Smooth muscle cell (in vitro differentiated cells): ENCODE data around the gene ACER1. TPM values are rescaled to one million over a fixed set of nuclear protein-coding genes. Genes with fewer than 3 reads are reported as not detected.

Experiments used
- DNase-seq: peaks from one replicate; lab custom pipeline; 2025; ENCODE audit not compliant: unreplicated experiment; lab: John Stamatoyannopoulos, UW
- H2AFZ ChIP-seq: fragments of 200-600 bp; sonication (generic); 2 replicates; pipeline ENCODE4 v1.6.0; 2016; ENCODE audit warnings: antibody characterized with exemption, low read depth, mild to moderate bottlenecking
- H3F3A ChIP-seq: fragments of 200-600 bp; sonication (generic); 2 replicates; pipeline ENCODE4 v1.6.0; 2017; ENCODE audit warnings: antibody characterized with exemption, low read depth
- H3K27ac ChIP-seq: fragments of 200-600 bp; sonication (generic); 2 replicates; pipeline ENCODE4 v1.5.1; 2016; ENCODE audit warnings: low read depth, mild to moderate bottlenecking
- H3K27me3 ChIP-seq: fragments of 200-600 bp; sonication (generic); 2 replicates; pipeline ENCODE4 v1.6.1; 2016; ENCODE audit warnings: low read depth, mild to moderate bottlenecking
- H3K36me3 ChIP-seq: fragments of 200-600 bp; sonication (generic); 2 replicates; pipeline ENCODE4 v1.5.1; 2016; ENCODE audit warnings: low read depth
- H3K4me1 ChIP-seq: fragments of 200-600 bp; sonication (generic); 2 replicates; pipeline ENCODE4 v1.5.1; 2016; ENCODE audit warnings: low read depth
- H3K4me2 ChIP-seq: fragments of 200-600 bp; sonication (generic); 2 replicates; pipeline ENCODE4 v1.6.0; 2016; ENCODE audit warnings: mild to moderate bottlenecking
- H3K4me3 ChIP-seq: fragments of 200-600 bp; sonication (generic); 2 replicates; pipeline ENCODE4 v1.5.1; 2016; ENCODE audit warnings: mild to moderate bottlenecking
- H3K79me2 ChIP-seq: fragments of 200-600 bp; sonication (generic); 2 replicates; pipeline ENCODE4 v1.6.0; 2016; ENCODE audit warnings: low read depth, mild to moderate bottlenecking
- H3K9ac ChIP-seq: fragments of 200-600 bp; sonication (generic); 2 replicates; pipeline ENCODE4 v1.6.0; 2016; ENCODE audit warnings: low read depth
- H3K9me3 ChIP-seq: fragments of 200-600 bp; sonication (generic); replicated peaks from 2 replicates; pipeline ENCODE4 v1.5.1; 2016; ENCODE audit warnings: low read depth
- H4K20me1 ChIP-seq: fragments of 200-600 bp; sonication (generic); 2 replicates; pipeline ENCODE4 v1.6.0; 2016; ENCODE audit warnings: low read depth
- CTCF ChIP-seq: fragments of 200-600 bp; sonication (generic); IDR thresholded peaks from 2 replicates; pipeline ENCODE4 v1.5.1; 2017; ENCODE audit warnings: borderline replicate concordance, mild to moderate bottlenecking, antibody characterized with exemption; ENCODE audit not compliant: insufficient read depth, poor library complexity, severe bottlenecking
- WGBS: methylation state at CpG from one replicate; pipeline ENCODE4 v1.1.7; 2016; ENCODE audit warnings: low lambda C conversion rate; 5-methylcytosine and 5-hydroxymethylcytosine counted together
- polyA plus RNA-seq: library from polyadenylated mRNA; unstranded; fragments of >200 nt; fragmentation: Nextera tagmentation; extraction: Ambion mirVana; gene quantifications from 2 replicates; pipeline ENCODE4 v1.2.1, GENCODE V29; 2016
- total RNA-seq: library from RNA; depleted of rRNA; stranded (reverse); fragments of >200 nt; gene quantifications from 2 replicates; pipeline ENCODE4 v1.2.3, GENCODE V29; 2014

Gene ACER1
- total and polyA plus RNA-seq, 2 experiments from 2014 or later = not detected

- WGBS = 88% methylated on average over 12 of the region's 12 CpGs
- no peak overlapping the region for H3K4me3 ChIP-seq
- H3K27ac ChIP-seq = no peak overlapping the region
- no peak for TF ChIP-seq CTCF
- no peak for DNase-seq
- H3K9ac ChIP-seq = no peak overlapping the region
- H3F3A ChIP-seq = no peaks in the 10 kb centered on the region
- H3K36me3 ChIP-seq = no peaks in the 10 kb centered on the region
- no peak overlapping the region for H3K4me2 ChIP-seq
- peaks cover 96% of the 10 kb centered on the region for H4K20me1 ChIP-seq
- no peak overlapping the region for H2AFZ ChIP-seq
- no peaks in the 10 kb centered on the region for H3K27me3 ChIP-seq
- no peaks in the 10 kb centered on the region for H3K9me3 ChIP-seq
- H3K79me2 ChIP-seq = peaks cover 87% of the 10 kb centered on the region
- H3K4me1 ChIP-seq = no peaks in the 10 kb centered on the region
Measured at GRCh38 chr19:6263306-6263705, 70.1 kb downstream of the ACER1 start.

GRCh38 chr19:6262519-6262918 lies 70.9 kb downstream of the ACER1 start:
- peaks cover 96% of the 10 kb centered on the region for H4K20me1 ChIP-seq
- no peak overlapping the region for H3K4me2 ChIP-seq
- no peak overlapping the region for H2AFZ ChIP-seq
- H3K9ac ChIP-seq = no peak overlapping the region
- no peaks in the 10 kb centered on the region for H3K9me3 ChIP-seq
- TF ChIP-seq CTCF = no peak
- no peak overlapping the region for H3K4me3 ChIP-seq
- H3K27me3 ChIP-seq = no peaks in the 10 kb centered on the region
- H3K36me3 ChIP-seq = no peaks in the 10 kb centered on the region
- H3K27ac ChIP-seq = no peak overlapping the region
- H3K79me2 ChIP-seq = peaks cover 87% of the 10 kb centered on the region
- no peaks in the 10 kb centered on the region for H3K4me1 ChIP-seq
- no peaks in the 10 kb centered on the region for H3F3A ChIP-seq
- DNase-seq = no peak
- WGBS = 95% methylated on average over 11 of the region's 11 CpGs

GRCh38 chr19:6261883-6262282 lies 71.5 kb downstream of the ACER1 start:
- no peak overlapping the region for H3K4me3 ChIP-seq

More at GRCh38 chr19:6261883-6262282, 71.5 kb downstream of the ACER1 start:
- Histone ChIP-seq H2AFZ (no peak overlapping the region), H3K79me2 (peaks cover 87% of the 10 kb centered on the region), H3K27me3 (no peaks in the 10 kb centered on the region), H3F3A (no peaks in the 10 kb centered on the region), H3K9me3 (no peaks in the 10 kb centered on the region), H3K27ac (no peak overlapping the region), H3K36me3 (no peaks in the 10 kb centered on the region), H3K4me1 (no peaks in the 10 kb centered on the region), H3K4me2 (no peak overlapping the region), H4K20me1 (peaks cover 96% of the 10 kb centered on the region), H3K9ac (no peak overlapping the region)
- 93% methylated on average over 15 of the region's 15 CpGs for WGBS
- no peak for DNase-seq
- TF ChIP-seq CTCF = no peak
